ENCODE data around the gene PARD3. TPM values are rescaled to one million over a fixed set of nuclear protein-coding genes. Genes with fewer than 3 reads are reported as not detected.

Gene PARD3
- total RNA-seq, 2 donors from 2014 or later, result 1.4 to 2.7 TPM

DNA sequence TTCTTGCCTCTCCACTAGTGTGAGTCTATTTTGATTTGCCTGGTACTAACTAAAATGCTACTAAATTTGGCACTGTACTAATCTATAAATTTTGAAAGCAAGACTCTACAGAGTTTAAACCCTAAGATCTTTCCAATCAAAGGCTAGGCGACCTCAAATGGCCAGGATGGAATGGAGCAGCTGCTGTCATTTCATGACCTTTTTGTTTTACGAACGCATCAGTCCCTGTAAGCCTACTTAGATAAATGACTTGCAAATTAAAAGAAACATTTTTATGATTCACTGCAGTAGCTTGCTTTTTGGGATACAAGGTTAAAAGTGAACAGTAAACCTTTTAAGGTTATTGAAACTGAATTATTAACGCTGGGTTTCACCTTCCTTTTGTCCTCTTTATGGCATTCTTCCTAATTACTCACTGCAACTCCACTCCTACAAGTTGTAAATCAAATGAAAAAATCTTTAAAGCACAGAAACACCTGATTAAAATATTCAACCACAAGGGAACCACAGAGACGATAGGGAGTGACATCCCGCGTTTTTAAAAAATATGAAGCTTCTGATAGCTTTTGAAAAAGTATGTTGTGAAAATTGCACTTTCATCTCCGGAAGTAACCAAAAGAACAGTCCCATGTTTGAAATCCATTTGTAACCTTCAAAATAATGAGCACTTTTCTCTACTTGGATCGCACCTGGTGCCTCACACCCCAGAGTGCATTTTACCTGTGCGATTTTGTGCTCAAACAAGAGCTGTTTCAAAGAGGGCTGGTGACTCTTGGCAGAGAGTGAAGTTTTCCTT is 595.1 kb downstream of the PARD3 start:
- DNase-seq (ENCODE audit: low spot score in 2 of 2) (no peak), ATAC-seq (no peak)
- Mint-ChIP-seq H3K36me3 (no peaks in the 10 kb centered on the region), H3K9me3 (no peaks in the 10 kb centered on the region), H3K27ac (no peak overlapping the region)

GRCh38 chr10:34217524-34217923 is 597.6 kb downstream of the PARD3 start:
- H3K9me3 Mint-ChIP-seq, result no peaks in the 10 kb centered on the region
- no peak overlapping the region for H3K27ac Mint-ChIP-seq
- no peak for ATAC-seq
- no peaks in the 10 kb centered on the region for H3K36me3 Mint-ChIP-seq
- no peak for DNase-seq (ENCODE audit: low spot score in 2 of 2)

DNA sequence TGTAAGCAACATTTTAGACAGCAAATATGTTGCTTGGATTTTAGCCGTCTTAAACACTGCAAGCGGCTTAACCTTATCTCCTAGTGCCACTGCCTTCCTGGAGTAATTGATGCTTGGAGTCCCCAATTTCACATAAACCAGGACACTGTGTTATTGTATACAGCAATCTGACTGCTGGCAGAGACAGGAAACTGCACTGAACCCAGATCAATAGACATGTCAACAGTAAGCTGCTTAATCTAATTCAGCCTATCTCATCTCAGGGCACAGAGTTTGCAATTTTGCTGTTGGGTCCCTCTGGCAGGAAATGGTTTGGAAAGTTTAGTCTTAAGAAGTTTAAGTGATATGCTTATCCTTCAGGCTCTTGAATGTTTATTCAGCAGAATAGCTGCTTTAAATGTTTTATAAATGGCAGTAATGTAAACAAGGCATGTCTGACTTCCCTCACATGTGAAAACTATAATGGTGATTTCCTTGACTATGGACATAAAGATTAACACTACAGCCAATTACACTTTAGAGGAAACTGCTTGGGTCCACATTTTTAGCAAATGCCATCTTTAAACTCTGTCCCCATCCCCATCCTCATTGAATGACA is 598.6 kb downstream of the PARD3 start:
- DNase-seq (ENCODE audit: low spot score in 2 of 2) (no peak), ATAC-seq (no peak)
- H3K9me3 Mint-ChIP-seq, result no peaks in the 10 kb centered on the region
- no peak overlapping the region for H3K27ac Mint-ChIP-seq
- H3K36me3 Mint-ChIP-seq, result no peaks in the 10 kb centered on the region

DNA sequence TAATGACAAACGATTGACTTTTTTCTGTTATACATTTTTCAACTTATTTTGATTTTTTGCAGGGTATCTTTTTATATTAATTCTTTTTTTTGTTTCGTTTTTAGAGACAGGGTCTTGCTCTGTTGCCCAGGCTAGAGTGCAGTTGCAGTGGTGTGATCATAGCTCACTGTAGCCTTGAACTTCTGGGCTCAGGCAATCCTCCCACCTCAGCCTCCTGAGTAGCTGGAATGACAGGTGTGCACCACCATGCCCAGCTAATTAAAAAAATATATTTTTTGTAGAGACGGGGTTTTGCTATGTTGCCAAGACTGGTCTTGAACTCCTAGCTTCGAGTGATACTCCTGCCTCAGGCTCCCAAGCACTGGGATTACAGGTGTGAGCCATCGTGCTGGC is 601.3 kb downstream of the PARD3 start:
- no peaks in the 10 kb centered on the region for H3K36me3 Mint-ChIP-seq
- DNase-seq (ENCODE audit: low spot score in 2 of 2) (no peak), ATAC-seq (no peak)
- H3K27ac Mint-ChIP-seq, result peak overlapping the region in 1 of 2 donors; percentile 30
- no peaks in the 10 kb centered on the region for H3K9me3 Mint-ChIP-seq

DNA sequence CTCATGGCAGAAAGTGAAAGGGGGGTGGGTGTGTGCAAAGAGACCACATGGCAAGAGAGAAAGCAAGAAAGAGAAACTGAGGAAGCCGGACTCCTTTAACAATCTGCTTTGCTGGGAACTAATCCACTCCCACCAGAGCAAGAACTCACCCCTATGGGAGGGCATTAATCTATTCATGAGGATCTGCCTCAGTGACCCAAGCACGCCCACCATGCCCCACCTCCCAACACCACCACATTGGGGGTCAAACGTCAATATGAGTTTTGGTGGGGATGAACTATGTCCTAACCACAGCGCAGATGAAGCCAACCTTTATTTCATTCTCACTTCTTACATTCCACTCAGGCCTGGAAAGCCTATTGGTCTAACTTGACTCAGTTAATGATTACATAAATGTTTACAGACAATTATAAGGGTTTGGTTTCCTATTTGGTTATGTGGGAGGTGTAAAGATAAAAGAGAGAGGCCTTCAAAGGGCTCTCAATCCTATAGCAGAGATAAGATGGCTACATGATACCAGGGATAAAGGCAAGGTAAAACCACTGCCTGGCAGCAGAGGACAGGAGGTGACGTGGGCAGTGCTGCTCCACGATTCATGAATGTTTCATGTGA is 601.8 kb downstream of the PARD3 start:
- Mint-ChIP-seq H3K9me3 (no peaks in the 10 kb centered on the region), H3K27ac (peak overlapping the region in 1 of 2 donors; percentile 30), H3K36me3 (no peaks in the 10 kb centered on the region)
- no peak for DNase-seq (ENCODE audit: low spot score in 2 of 2)
- no peak for ATAC-seq

- no peak for DNase-seq (ENCODE audit: low spot score in 2 of 2)
- Mint-ChIP-seq H3K36me3 (no peaks in the 10 kb centered on the region), H3K9me3 (no peaks in the 10 kb centered on the region), H3K27ac (no peak overlapping the region)
- ATAC-seq, result no peak
Measured at GRCh38 chr10:34207343-34207742, 607.8 kb downstream of the PARD3 start.

- no peak for ATAC-seq
- DNase-seq (ENCODE audit: low spot score in 2 of 2), result no peak
- Mint-ChIP-seq H3K9me3 (no peaks in the 10 kb centered on the region), H3K27ac (no peak overlapping the region), H3K36me3 (no peaks in the 10 kb centered on the region)
Measured at GRCh38 chr10:34206935-34207268, 608.2 kb downstream of the PARD3 start.

DNA sequence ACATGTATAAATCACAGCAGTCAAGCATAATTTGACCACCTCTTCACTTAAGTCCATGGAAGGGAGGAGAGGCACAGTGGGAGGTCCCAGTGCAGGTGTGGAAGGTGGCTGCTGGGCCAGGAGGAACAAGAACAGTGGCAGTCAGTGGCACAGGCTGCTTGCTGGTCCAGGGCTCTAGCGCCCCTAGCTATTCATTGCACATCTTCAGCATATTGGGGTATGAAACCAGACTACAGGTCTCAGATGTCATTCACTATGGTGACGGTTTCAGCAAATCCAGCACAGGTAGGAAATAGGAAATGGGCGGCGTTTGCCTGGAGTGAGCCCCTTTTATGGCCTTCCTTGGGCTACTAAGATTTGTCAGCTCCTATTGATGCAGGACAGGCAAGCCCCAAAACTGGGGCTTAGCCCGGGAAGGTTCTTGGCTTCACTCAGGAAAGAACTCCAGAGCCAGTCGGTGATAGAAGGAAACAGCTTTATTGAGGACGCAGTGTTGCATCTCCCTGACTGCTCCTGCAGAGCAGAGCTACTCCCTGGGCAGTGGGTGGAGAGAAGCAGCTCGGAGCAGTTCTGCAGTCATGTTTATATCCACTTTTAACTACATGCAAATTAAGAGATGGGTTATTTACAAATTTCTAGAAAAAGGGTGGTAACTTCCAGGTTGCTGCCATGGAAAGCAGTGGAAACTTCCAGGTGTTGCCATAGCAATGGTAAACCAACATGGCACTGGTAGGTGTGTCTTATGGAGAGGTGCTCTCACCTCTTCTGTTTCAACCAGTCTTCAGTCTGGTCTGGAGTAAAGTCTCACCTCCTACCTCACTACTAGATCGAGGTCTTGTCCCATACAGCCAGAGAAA is 608.8 kb downstream of the PARD3 start:
- ATAC-seq, result no peak
- Mint-ChIP-seq H3K9me3 (no peaks in the 10 kb centered on the region), H3K36me3 (no peaks in the 10 kb centered on the region), H3K27ac (no peak overlapping the region)
- no peak for DNase-seq (ENCODE audit: low spot score in 2 of 2)

GRCh38 chr10:34205452-34205851 is 609.6 kb downstream of the PARD3 start:
- DNase-seq (ENCODE audit: low spot score in 2 of 2) (no peak), ATAC-seq (no peak)
- no peaks in the 10 kb centered on the region for H3K9me3 Mint-ChIP-seq
- no peak overlapping the region for H3K27ac Mint-ChIP-seq
- H3K36me3 Mint-ChIP-seq, result no peaks in the 10 kb centered on the region

- Mint-ChIP-seq H3K36me3 (no peaks in the 10 kb centered on the region), H3K9me3 (no peaks in the 10 kb centered on the region), H3K27ac (no peak overlapping the region)
- ATAC-seq (no peak), DNase-seq (ENCODE audit: low spot score in 2 of 2) (no peak)
Measured at GRCh38 chr10:34203966-34204630, 611.0 kb downstream of the PARD3 start.

DNA sequence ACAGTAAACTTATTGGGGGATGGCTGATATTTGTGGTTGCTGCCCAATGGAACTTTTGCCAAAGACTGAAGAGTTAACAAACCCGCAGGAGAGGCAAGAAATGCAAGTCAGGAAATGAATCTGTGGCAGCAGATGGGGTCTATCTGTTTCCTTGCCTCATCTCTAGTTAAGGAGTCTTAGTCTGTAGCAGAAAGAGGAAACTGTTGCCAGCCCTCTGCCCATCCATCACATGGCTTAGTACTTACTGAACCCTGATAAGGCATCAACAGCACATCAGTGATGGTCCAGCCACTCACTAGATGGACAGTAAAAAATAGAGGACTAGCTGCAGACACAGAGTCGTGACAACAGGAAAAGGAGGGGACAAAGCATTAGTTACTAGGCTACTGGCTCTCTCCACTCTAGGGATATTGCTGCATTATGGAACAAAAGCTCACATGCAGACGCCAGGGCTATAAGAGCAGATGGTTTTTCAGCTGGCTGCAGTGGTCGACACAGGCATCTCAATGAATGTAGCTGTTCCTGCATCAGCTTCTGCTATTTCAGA is 614.7 kb downstream of the PARD3 start:
- no peak overlapping the region for H3K27ac Mint-ChIP-seq
- no peaks in the 10 kb centered on the region for H3K9me3 Mint-ChIP-seq
- no peak for DNase-seq (ENCODE audit: low spot score in 2 of 2)
- H3K36me3 Mint-ChIP-seq, result no peaks in the 10 kb centered on the region
- ATAC-seq, result no peak

- Mint-ChIP-seq H3K36me3 (no peaks in the 10 kb centered on the region), H3K9me3 (no peaks in the 10 kb centered on the region), H3K27ac (no peak overlapping the region)
- ATAC-seq, result no peak
- no peak for DNase-seq (ENCODE audit: low spot score in 2 of 2)
Measured at GRCh38 chr10:34198953-34199352, 616.1 kb downstream of the PARD3 start.

- no peaks in the 10 kb centered on the region for H3K36me3 Mint-ChIP-seq
- H3K9me3 Mint-ChIP-seq, result no peaks in the 10 kb centered on the region
- no peak for DNase-seq (ENCODE audit: low spot score in 2 of 2)
- H3K27ac Mint-ChIP-seq, result no peak overlapping the region
- ATAC-seq, result no peak
Measured at GRCh38 chr10:34196058-34196433, 619.0 kb downstream of the PARD3 start.

- no peak for ATAC-seq
- H3K36me3 Mint-ChIP-seq, result no peaks in the 10 kb centered on the region
- H3K9me3 Mint-ChIP-seq, result no peaks in the 10 kb centered on the region
- no peak overlapping the region for H3K27ac Mint-ChIP-seq
- DNase-seq (ENCODE audit: low spot score in 2 of 2), result no peak
Measured at GRCh38 chr10:34195364-34196057, 619.6 kb downstream of the PARD3 start.

DNA sequence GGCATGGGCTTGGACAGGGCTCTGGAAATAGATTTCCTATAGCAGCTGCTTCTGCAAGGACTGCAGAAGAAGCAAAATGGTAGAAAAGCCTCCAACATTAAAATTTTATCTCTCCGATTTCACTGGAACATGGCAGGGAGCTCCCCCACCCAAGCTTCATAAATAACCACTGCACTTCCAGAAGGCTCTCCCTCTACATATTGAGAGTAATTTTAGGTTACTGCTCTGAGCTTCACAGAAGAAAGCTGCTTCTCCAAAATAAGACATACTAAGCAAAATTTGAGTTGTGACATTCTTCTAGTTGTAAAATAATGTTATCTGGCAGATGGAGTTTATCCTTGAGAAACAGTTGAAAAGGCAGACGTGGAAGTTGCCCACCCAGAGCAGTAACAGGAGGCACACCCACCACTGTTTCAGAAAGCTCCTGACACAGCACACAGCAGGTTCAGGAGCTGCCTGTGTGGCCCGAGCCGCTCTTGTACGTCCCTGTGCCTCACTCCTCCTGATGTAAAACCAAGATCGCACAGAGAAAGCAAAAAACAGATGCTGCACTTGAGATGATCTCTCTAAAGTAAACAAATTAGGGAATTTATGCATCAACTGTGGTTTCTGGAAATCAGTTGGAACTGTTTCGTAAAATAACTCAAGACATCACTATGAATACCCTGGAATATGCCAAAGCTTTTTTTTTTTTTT is 621.0 kb downstream of the PARD3 start:
- Mint-ChIP-seq H3K36me3 (no peaks in the 10 kb centered on the region), H3K27ac (no peak overlapping the region), H3K9me3 (no peaks in the 10 kb centered on the region)
- no peak for ATAC-seq
- DNase-seq (ENCODE audit: low spot score in 2 of 2), result no peak

All from activated naive CD4-positive, alpha-beta T cell treated with anti-CD3 and anti-CD28 coated beads, Interleukin-2, amount 50 U/mL, for 72 hours (primary cell).